Stimulated activated CD4-positive, alpha-beta T cell treated with anti-CD3 and anti-CD28 coated beads, Interleukin-12 subunit alpha, Interleukin-12 subunit beta, amount 100 ng/mL, for 4 hours (primary cell): ENCODE measurements around the gene RPL6.
A peak's percentile ranks its signal among the peaks of the same experiment; 100 is the strongest.
"Not testable (repeated sequence)": the region's sequence is repeated elsewhere in the genome, so short reads cannot be mapped to it uniquely, and the experiment has no call there.

ENCODE experiments used
- DNase-seq: peaks from one replicate; pipeline ENCODE4 v3.0.0-alpha.2; 2020

The RPL6 gene

DNA sequence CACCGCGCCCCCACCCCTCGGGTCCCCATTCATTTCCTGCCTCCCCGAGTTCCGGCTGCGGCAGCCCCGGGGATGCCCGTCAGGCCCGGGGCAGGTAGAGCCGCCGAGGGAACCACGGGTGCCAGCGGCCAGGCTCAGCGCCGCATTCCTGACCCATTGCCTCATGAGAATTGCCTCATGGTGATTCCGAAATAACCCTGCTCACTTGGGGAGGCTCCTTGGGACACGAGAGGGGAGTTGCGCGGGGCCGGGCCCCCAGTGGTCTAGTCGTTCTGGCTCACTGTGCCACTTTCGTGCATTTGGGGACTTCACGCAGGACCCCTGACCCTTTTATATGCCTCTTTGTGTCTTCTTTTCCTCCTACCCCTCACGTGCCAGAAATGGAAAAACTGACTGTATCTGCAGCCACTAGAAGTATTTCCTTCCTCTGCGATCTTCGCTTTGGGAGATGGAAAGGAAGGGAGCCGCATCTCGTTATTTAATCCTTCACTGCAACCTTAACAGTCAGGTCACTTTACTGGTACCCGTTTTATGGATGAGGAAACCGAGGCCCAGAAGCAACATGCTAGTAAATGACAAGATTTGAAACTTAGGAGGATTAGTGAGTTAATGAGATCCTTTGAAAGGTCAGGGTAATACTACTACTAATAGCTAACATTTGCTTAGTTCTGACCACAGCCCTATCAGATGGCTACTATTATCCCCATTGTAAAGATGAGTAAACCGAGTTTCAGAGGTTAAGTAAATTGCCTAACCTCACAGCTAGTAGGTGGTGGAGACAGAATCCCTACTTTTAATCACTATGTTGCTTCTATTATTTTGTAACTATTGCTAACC lies 10.1 kb upstream of the RPL6 start:
- DNase-seq: no peak

DNA sequence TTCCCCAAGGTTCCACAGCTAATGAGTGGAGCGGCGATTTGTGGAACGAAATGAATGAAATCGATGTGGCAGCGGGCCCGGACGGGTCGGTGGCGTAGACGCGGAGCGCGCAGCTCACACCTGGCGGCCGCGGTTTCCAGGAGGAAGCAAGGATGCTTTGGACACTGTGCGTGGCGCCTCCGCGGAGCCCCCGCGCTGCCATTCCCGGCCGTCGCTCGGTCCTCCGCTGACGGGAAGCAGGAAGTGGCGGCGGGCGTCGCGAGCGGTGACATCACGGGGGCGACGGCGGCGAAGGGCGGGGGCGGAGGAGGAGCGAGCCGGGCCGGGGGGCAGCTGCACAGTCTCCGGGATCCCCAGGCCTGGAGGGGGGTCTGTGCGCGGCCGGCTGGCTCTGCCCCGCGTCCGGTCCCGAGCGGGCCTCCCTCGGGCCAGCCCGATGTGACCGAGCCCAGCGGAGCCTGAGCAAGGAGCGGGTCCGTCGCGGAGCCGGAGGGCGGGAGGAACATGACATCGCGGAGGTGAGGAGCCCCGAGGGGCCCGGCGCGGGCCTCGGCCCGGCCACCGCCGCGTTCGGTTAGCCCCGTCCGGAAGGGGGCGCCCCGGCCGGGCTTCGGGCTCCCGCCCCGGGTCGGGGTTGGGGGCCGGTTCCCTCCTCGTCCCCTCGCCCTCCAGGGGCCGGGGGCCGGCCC lies 9.3 kb upstream of the RPL6 start, which contains the start of gene PTPN11:
TSS of gene PTPN11 (plus strand) at position 340 of the 689 bp plus-strand sequence. CDS start at position 505, 165 bp downstream.
- peak; percentile 91 for DNase-seq

DNA sequence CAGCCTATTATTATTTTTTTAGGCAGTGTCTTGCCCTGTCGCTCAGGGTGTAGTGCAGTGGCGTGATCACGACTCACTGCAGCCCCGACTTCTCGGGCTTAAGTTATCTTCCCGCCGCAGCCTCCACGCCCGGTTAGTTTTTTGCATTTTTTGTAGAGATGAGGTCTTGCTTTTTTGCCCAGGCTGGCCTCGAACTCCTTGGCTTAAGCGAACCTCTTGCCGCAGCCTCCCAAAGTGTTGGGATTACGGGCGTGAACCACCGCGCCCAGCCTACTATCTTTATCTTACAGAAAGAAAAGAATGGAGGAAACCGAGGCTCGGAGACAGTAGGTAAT lies 8.8 kb upstream of the RPL6 start:
- DNase-seq: no peak

DNA sequence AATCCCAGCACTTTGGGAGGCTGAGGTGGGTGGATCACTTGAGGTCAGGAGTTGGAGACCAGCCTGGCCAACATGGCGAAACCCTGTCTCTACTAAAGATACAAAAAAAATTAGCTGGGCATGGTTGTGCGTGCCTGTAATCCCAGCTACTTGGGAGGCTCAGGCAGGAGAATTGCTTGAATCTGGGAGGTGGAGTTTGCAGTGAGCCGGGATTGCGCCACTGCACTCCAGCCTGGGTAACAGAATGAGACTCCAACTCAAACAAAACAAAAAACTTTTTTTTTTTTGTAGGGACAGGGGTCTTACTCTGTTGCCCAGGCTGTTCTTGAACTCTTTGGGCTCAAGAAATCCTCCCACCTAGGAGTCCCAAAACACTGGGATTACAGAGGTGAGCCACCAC lies 6.1 kb upstream of the RPL6 start:
- DNase-seq: not testable (repeated sequence)

DNA sequence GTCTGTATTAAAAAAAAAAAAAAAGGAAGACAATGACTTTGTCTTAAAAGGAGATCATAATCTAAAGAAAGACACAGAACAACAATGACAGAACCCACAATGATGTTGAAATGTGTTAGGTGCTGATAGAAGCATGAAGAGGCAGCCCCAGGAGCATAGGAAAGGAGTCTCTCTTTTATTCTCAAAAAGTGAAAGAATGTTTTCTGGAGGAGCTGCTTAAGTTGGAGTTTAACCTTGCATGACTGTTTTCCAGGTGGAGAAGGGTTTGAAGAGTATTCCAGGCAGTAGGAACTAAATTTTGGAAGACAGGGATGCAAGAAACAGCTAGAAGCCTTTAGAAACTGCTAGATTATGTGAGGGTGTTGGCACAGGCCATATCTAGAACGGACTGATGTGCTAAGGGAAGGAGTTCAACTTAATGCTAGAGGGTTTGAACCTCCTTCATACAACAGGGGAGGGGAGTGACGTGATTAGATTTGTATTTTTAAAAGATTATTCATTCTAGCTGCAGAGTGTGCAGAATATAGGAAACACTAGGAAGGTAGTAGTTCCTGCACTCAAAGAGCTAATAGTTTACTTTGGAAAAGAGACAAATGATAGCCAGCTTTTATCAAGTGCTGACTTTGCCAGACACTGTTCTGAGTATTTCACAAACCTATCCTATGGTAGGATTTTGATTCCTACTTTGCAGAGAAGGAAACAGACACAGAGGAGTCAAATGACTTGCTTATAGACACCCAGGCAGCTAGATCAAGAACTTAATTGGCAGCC lies 4.6 kb upstream of the RPL6 start:
- no peak for DNase-seq

DNA sequence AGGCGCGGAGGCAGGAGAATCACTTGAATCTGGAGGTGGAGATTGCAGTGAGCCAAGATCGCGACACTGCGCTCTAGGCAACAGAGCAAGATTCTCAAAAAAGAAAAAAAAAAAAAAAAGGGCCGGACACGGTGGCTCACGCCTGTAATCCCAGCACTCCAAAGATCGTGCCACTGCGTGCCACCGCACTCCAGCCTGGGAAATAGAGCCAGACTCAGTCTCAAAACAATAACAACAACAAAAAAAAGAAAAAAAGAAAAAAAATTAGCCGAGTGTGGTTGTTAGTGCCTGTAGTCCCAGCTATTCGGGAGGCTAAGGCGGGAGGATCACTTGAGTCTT lies 470 bp upstream of the RPL6 start:
- no peak for DNase-seq

DNA sequence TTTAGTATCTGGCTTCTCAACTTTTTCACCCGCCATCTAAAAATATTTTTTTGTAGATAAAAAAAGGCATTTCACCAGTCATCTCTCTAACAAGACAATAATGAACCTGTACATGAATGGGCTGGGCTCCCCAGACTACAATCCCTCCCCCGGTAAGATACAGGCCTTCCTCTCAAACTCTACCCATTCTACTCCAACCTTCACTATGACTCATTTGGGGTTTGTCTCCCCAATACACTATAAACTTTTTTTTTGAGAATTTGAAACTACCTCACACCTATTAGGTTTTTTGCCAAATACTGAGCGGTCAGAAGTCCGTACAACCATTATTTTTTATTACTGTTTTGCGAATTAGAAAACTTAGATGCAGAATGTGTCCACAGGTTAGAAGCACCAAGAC lies 784 bp downstream of the RPL6 start:
- DNase-seq: no peak

DNA sequence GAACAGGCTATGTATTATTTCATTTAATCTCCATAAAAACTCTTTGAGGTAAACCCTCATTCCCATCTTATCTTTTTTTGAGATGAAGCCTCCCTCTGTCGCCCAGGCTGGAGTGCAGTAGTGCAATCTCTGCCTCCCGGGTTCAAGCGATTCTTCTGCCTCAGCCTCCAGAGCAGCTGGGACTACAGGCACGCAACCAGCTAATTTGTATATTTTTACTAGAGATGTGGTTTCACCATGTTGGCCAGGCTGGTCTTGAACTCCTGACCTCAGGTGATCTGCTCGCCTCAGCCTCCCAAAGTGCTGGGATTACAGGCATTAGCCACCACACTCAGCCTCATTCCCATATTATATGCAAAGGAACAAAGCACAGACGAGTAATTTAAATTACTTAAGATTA lies 1.7 kb downstream of the RPL6 start:
- DNase-seq: not testable (repeated sequence)

DNA sequence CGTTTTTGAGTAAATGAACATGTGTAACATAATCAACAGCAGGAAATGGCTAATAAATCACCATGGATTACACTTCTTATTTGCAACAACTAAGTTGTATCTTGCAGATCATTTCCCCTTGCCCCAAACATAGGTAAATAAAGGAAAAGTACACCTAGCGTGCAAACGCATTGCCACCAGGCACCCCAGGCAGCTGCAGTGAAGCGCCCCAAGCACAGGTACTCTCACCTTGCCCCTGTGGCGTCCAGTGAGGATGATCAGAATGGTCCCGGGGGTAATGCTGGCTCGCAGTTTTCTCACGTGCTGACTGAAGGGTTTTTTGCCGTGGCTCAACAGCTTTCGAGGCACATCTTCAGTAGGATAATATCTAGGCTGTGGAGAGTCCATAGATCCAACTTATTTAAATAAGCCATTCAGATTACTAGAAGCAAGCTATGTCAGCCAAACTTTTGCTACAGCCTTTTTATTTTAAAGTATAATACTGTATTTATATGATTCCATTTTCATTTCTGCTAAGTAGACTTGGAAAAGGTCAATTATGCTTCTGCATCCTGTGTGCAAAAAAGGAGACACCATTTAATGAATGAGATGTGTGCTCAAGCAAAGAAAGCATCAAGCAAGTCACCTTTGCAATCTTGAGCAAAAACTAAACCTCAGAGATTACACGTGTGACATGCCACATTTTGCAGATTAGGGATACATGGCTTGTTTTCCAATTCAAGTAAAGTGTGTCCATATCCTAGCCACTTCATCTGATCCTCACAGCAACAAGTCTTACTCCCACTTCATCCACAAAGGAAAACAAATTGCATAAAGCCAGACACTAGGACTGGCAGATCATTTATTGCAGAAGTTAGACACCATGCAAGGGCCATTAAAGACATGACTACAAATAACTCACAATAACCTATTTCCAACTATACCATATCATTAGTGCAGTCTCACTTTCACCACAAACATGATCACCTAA lies 2.6 kb downstream of the RPL6 start:
- no peak for DNase-seq

DNA sequence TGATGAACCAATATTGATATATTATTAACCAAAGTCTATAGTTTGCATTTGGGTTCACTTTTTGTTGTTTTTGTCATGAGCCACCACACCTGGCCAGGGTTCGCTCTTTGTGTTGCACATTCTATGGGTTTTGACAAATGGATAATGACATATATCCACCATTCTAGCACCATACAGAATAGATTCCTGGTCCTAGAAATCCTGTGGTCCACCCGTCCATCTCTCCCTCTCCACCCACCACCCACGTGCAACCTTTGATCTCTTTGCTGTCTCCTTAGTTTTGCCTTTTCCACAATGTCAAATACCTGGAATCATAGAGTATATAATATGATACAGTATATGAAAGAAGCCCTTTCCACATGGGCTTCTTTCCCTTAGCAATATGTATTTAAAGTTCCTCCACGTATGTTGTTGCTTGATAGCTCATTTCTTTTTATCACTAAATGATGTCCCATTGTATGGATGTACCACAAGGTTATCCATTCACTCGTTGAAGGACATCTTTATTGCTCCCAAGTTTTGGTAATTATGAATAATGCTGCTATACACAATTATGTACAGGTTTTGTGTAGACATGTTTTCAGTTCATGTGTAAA lies 7.4 kb downstream of the RPL6 start:
- DNase-seq: no peak

DNA sequence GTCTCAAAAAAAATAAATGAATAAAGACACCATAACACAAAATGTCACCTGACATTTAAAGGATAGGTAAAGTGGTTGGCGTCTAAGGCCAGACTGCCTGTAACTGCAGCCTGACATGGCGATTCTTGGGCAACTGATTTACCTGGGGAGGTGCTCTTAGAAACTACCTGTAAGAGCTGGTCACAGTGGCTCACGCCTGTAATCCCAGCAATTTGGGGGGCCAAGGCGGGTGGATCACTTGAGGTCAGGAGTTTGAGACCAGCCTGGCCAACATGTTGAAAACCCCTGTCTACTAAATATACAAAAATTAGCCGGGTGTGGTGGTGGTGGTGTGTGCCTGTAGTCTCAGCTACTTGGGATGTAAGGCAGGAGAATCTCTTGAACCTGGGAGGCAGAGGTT lies 8.4 kb downstream of the RPL6 start:
- DNase-seq: no peak

DNA sequence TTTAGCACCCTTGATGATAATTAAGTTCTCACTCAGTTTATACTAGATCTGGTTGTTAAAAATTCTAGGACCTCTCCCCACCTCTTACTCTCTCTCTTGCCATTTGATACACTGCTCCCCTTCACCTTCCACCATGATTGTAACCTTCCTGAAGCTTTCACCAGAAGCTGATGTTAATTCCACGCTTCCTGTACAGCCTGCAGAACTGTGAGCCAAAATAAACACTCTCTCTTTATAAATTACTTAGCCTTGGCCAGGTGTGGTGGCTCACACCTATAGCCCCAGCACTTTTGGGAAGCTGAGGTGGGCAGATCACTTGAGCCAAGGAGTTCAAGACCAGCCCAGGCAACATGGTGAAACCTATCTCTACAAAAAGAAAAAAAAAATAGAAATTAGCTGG lies 16.1 kb downstream of the RPL6 start:
- DNase-seq: no peak

DNA sequence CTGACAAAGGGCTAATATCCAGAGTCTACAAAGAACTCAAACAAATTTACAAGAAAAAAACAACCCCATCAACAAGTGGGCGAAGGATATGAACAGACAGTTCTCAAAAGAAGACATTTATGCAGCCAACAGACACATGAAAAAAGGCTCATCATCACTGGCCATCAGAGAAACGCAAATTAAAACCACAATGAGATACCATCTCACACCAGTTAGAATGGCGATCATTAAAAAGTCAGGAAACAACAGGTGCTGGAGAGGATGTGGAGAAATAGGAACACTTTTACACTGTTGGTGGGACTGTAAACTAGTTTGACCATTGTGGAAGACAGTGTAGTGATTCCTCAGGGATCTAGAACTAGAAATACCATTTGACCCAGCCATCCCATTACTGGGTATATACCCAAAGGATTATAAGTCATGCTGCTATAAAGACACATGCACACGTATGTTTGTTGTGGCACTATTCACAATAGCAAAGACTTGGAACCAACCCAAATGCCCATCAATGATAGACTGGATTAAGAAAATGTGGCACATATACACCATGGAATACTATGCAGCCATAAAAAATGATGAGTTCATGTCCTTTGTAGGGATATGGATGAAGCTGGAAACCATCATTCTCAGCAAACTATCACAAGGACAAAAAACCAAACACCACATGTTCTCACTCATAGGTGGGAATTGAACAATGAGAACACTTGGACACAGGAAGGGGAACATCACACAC lies 19.3 kb downstream of the RPL6 start:
- DNase-seq: not testable (repeated sequence)

DNA sequence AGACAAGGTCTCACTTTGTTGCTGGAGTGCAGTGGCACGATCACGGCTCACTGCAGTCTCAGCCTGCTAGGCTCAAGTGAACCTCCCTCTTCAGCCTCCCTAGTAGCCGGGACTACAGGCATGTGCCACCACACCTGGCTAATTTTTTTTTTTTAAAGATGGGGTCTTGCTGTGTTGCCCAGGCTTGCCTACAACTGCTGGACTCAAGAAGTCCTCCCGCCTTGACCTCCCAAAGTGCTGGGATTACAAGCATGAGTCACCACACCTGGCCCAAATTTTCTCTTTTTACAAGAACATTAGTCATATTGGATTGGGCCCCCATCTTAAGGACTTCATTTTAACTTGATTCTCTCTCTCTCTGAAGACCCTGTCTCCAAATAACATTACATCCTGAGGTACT lies 20.2 kb downstream of the RPL6 start:
- no peak for DNase-seq

DNA sequence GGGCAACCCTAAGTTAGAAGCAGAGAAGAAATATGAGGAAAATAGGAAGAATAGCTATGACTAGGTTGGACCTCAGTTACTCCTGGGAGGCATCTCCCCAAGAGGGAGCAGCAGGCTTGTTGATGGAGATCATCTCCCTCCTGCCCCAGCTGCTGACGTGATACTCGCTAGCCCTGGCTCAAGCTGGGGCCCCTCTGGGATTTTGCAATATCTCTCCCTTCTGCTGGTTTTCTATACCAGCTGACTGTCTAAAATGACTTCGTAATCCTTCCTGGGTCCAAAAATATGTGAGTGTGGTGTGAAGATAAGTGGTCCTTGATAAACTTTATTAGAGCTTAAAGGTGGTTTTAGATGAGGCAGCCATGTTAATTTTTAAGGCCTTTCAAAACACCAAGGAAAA lies 22.7 kb downstream of the RPL6 start:
- DNase-seq: no peak

DNA sequence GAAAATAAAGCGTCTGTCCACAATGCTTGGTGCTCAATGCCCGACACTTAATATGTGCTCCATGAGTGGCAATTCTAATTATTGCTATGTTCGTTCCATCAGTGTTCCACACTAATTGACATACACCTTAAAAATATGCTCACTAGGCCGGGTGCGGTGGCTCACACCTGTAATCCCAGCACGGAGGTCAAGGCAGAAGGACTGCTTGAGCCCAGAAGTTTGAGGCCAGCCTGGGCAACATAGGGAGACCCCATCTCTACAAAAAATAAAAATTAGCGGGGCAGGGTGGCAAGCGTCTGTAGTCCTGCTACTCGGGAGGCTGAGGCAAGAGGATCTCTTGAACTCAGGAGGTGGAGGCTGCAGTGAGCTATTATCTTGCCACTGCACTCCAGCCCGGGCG lies 26.5 kb downstream of the RPL6 start:
- DNase-seq: no peak

DNA sequence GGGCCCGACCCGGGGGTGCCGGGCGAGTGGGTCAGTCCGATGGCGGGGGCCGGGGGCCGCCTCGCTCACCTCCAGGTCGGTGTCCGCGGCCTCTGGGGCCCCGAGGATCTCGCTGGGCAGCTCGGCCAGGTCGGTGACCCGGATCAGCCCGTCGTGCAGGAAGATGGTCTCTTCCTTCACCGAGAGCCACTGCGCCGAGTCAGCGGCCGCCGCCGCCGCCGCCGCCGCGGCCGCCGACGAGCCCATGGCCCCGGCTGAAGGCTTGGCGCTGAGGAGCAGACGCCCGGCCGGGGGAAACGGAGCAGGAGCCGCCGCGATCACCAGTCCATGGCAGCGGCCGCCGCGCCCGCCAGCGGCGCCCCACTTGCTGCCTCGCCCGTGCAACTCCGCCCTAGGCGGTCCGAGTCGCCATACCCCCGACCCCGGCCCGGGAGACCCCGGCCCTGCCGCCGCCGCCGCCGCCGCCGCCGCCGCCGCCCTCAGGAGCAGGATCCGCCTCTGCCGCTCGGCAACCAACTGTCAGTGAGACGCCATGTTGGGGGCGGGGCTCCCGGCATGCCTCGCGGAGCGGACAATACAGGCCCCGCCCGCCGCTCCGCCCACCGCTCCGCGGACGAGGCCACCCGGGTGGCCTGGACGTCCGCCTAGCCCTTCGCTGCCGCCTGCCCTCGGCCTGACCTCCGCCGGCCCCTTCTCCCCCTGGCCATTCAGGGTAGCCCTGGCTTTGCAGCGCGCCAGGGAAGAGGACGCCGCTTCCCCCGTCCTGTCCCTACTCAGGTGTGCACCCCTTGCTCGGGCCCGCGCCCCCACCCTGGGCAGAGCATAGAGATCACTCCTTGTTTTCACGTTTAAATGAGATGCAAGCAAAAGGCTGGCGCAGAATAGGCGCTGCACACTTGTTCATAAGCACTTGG lies 27.3 kb downstream of the RPL6 start, which contains the start of gene HECTD4:
TSS of gene HECTD4 (minus strand) at position 549 of the 914 bp plus-strand sequence. CDS start at position 246, 303 bp downstream.
- DNase-seq: peak; percentile 95

DNA sequence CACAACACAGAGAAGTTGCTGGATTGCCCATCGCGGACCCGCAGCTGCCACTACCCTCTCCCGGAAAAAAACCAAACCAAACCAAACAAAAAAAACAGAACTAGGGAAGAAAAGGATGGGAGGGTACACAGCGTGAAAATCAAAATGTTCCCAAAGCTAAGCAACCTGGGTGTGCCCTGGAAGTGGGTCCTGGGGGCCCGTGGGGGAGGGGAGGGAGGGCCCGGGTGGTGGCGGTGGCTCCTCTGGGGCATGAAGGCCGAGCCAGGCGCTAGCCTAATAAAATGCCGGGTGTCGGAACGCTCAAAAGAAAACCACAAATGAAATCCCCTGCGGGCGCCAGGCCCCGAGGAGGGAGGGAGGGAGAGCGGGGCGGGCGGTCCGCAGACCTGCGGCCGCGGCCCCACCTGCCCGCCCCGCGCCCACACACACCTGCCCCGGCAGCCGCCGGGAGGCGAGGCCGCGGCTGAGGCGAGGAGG lies 28.0 kb downstream of the RPL6 start:
- DNase-seq: peak; percentile 19

DNA sequence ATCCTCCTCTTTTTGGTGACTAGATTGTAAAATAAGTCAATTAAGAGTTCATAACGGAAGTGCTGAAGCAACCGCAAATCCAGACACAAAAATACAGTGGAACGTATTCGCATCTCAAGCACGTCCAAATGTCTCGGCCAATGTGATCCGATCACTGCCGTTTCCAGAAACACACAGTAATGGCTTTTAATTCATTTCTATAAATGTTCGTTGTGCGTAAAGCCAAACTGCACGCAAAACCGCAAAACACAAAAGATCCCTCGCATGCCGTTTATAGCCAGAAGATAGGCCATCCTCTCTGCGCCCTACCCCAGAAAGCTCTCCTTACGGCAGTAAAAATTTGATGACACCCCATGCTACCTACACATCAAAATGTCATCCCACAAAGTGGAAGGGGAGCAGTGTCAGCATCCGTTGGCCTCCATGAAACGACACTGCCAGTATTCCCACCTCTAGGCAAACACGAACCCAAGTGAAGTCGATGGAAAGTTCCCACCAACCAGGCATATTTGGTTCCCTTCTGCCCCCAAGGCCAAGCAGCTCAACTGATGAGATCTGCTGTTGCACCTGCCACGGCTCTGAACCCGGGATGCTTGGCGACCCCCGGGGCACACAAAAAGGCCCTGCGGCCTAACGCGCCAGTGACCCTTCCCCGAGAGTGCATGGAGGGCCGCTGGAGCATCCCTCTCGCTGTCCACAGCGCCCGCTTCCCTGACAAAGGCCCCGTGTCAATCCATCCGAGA lies 28.6 kb downstream of the RPL6 start:
- no peak for DNase-seq
